ENCODE data around the gene LRRK1. TPM values are rescaled to one million over a fixed set of nuclear protein-coding genes. Genes with fewer than 3 reads are reported as not detected.

Gene LRRK1
- total RNA-seq, 4 donors from 2014 or later: 7.1 to 29.3 (median 8.5) TPM

DNA sequence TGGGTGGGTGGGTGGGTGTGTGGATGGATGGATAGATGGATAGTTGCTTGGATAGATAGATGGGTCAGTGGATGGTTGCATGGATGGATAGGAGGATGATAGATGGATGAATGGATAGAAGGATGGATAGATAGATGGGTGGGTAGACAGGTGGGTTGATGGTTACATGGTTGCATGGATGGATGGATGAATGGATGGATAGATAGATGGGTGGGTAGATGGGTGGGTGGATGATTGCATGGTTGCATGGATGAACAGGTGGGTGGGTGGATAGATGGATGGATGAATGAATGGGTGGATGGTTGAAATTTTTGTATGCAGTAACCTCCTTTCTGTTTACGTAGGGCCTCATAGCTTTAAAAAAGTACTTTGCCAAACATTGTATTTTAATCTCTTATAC lies 79.5 kb downstream of the LRRK1 start:
- 97 to 100% methylated on average over 1 of the region's 1 CpG for WGBS, 2 donors
- intact Hi-C loops (cut with DNase I): no loop called here
- no peaks in the 10 kb centered on the region for H3K9me3 ChIP-seq
- H3K27me3 ChIP-seq: no peaks in the 10 kb centered on the region
- no peak overlapping the region for H3K27ac ChIP-seq
- no peak overlapping the region for H3K4me3 ChIP-seq (replicated peaks in 1 of 3)
- no peaks in the 10 kb centered on the region for H3K36me3 ChIP-seq
- peaks cover 5 to 13% of the 10 kb centered on the region in 2 donors for H3K4me1 ChIP-seq
- DNase-seq: no peak
- no peak for TF ChIP-seq CTCF (IDR thresholded peaks at IDR 0.05)
- no peak for TF ChIP-seq POLR2A (IDR thresholded peaks at IDR 0.05)

DNA sequence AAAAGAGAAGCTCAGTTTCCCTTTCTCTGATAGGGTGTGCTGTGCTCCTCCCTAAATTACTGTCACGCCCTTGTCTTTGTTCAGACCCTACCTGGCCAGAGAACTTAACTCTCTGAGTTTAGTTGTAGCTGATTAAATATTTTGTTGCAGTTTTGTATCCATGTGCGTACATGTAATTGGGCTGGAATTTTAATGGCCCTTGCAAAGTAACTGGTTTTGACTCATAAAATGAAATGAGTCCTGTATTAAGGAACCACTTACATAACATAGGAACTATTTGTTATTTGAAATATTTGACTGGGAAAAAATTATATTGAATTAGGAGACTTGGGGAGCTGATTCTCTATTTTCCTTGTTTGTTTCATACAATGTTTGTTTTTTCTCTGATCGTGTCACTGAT lies 80.2 kb downstream of the LRRK1 start:
- DNase-seq: no peak
- no peak for TF ChIP-seq CTCF (IDR thresholded peaks at IDR 0.05)
- no peak for TF ChIP-seq POLR2A (IDR thresholded peaks at IDR 0.05)
- Histone ChIP-seq H3K4me1 (peaks cover 5 to 9% of the 10 kb centered on the region in 2 donors), H3K4me3 (replicated peaks in 1 of 3) (no peak overlapping the region), H3K27me3 (no peaks in the 10 kb centered on the region), H3K36me3 (no peaks in the 10 kb centered on the region), H3K9me3 (no peaks in the 10 kb centered on the region), H3K27ac (no peak overlapping the region)
- WGBS, 2 donors: 86 to 87% methylated on average over 3 of the region's 3 CpGs
- intact Hi-C loops (cut with DNase I): no loop called here

- Histone ChIP-seq H3K27me3 (no peaks in the 10 kb centered on the region), H3K9me3 (no peaks in the 10 kb centered on the region), H3K4me3 (replicated peaks in 1 of 3) (no peak overlapping the region), H3K4me1 (peaks cover 0 to 2% of the 10 kb centered on the region in 2 donors), H3K36me3 (no peaks in the 10 kb centered on the region), H3K27ac (no peak overlapping the region)
- intact Hi-C loops (cut with DNase I): loop anchor here (5.0 kb wide), 1 partner anchor 93 kb away; no protein-coding TSS in a partner anchor
- TF ChIP-seq POLR2A (IDR thresholded peaks at IDR 0.05) (no peak), CTCF (IDR thresholded peaks at IDR 0.05) (no peak)
- DNase-seq: no peak
- 76 to 91% methylated on average over 5 of the region's 5 CpGs for WGBS, 2 donors
Measured at GRCh38 chr15:101000271-101000681, 81.1 kb downstream of the LRRK1 start.

- Histone ChIP-seq H3K27me3 (no peaks in the 10 kb centered on the region), H3K36me3 (no peaks in the 10 kb centered on the region), H3K27ac (no peak overlapping the region), H3K9me3 (no peaks in the 10 kb centered on the region), H3K4me3 (replicated peaks in 1 of 3) (no peak overlapping the region), H3K4me1 (no peaks in the 10 kb centered on the region)
- no peak for DNase-seq
- intact Hi-C loops (cut with DNase I): loop anchor here (5.0 kb wide), 1 partner anchor 94 kb away; no protein-coding TSS in a partner anchor
- TF ChIP-seq POLR2A (IDR thresholded peaks at IDR 0.05) (no peak), CTCF (IDR thresholded peaks at IDR 0.05) (no peak)
- 95 to 97% methylated on average over 6 of the region's 6 CpGs for WGBS, 2 donors
Measured at GRCh38 chr15:101001056-101001455, 81.9 kb downstream of the LRRK1 start.

GRCh38 chr15:101001796-101002195 lies 82.6 kb downstream of the LRRK1 start:
- no peaks in the 10 kb centered on the region for H3K9me3 ChIP-seq
- WGBS, 2 donors: 87 to 90% methylated on average over 5 of the region's 5 CpGs
- H3K36me3 ChIP-seq: no peaks in the 10 kb centered on the region

More at GRCh38 chr15:101001796-101002195, 82.6 kb downstream of the LRRK1 start:
- H3K4me1 ChIP-seq: peaks cover 0 to 1% of the 10 kb centered on the region in 2 donors
- H3K27me3 ChIP-seq: no peaks in the 10 kb centered on the region
- no peak overlapping the region for H3K27ac ChIP-seq
- DNase-seq: no peak
- H3K4me3 ChIP-seq (replicated peaks in 1 of 3): no peak overlapping the region
- TF ChIP-seq CTCF (IDR thresholded peaks at IDR 0.05) (no peak), POLR2A (IDR thresholded peaks at IDR 0.05) (no peak)
- intact Hi-C loops (cut with DNase I): loop anchor here (5.0 kb wide), 1 partner anchor 94 kb away; no protein-coding TSS in a partner anchor

Measured in thyroid gland (tissue), 4 donors.